Ammon's horn (tissue), 1 donor: Measurements from ENCODE around the gene ANGEL2.
A peak's percentile ranks its signal among the peaks of the same experiment; 100 is the strongest.
"Not testable (repeated sequence)": the region's sequence is repeated elsewhere in the genome, so short reads cannot be mapped to it uniquely, and the experiment has no call there.

Experiments used
- DNase-seq: peaks from one replicate; pipeline ENCODE4 v3.0.0-alpha.2; 2016; ENCODE audit warnings: low spot score

Gene ANGEL2, protein sequence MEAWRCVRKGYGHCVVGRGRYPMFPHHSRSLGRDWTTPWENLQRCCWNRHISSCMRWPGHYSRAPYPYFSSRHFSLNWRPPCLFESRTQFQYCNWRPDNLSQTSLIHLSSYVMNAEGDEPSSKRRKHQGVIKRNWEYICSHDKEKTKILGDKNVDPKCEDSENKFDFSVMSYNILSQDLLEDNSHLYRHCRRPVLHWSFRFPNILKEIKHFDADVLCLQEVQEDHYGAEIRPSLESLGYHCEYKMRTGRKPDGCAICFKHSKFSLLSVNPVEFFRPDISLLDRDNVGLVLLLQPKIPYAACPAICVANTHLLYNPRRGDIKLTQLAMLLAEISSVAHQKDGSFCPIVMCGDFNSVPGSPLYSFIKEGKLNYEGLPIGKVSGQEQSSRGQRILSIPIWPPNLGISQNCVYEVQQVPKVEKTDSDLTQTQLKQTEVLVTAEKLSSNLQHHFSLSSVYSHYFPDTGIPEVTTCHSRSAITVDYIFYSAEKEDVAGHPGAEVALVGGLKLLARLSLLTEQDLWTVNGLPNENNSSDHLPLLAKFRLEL

DNA sequence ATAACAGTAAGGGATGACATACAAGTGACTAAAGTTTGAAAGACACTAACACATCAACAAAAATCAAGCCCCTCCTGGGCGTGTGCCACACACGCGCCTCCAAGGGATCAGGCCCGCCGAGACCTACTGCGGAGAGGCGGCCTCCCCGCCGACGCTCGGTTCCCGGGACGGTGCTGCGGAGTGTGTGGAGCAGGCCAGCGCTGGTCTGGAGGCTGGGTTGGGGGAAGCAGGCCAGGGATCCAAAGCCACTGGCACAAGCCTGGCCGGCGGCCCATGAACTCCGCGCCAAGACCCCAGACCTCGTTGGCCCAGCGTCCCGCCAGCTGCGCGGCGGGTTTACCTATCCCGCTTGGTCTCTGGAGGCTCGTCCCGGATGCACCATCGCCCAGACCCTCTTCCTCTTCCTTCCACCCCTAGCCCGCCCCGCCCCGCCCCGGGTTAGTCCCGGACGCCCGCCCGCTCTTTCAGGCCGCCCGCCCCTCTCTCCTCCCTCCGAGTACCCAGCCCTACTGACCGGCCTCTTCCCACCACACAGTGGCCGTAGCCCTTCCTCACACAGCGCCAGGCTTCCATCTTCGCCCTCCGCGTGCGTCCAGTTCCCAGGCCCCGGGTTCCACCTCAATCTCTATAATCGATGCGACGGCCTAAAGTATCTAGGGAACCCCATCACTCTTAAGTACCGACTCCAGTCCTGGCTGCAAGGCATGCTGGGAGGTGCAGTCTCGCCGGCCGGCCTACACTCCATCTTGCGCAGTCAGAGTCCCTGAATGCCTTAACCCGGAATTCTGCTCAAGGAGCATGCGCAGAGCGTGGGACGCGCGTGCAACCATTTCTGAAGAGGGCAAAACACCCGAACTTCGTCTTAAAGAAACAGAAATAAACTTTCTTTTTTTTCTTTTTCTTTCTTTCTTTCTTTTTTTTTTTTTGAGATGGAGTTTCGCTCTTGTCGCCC, at the start of gene ANGEL2:
Gene ANGEL2 (minus strand): TSS at position 769 of the 952 bp plus-strand sequence. CDS start 196 bp downstream, at position 573.
- DNase-seq, result peak; percentile 99

DNA sequence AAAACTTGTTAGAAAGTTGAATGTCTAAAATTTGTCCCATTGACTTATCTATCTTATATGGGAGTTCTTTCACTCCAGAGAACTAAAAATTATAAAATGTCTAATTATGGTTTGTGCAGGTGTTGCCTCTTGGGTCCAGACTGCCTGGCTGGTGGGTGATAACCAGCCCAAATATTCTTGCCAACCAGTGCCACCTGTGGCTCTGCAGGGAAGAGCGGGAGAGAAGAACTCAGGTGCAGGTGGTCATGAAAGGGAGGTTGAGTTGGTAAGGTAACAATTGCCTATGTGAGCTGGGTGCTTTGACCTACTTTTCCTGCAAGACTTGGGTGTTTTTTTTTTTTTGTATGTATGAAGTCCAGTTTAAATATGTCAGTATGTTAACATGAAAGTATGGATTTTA, 45.6 kb upstream of the ANGEL2 start:
- DNase-seq, result no peak

DNA sequence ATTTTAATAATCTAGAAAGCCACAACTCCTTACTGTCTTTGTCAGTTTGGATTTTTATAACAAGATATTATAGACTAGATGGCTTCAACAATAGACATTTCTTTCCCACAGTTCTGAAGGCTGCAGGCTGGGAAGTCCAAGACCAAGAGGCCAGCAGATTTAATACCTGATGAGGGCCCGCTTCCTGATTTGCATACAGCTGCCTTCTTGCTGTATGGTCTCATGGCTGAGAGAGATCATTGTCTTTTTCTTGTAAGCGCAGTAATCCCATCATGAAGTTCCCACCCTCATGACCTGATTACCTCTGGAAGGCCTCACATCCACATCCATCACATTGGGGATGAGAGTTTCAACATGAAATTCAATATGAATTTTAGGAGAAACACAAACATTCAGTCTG, 45.2 kb upstream of the ANGEL2 start:
- no peak for DNase-seq

DNA sequence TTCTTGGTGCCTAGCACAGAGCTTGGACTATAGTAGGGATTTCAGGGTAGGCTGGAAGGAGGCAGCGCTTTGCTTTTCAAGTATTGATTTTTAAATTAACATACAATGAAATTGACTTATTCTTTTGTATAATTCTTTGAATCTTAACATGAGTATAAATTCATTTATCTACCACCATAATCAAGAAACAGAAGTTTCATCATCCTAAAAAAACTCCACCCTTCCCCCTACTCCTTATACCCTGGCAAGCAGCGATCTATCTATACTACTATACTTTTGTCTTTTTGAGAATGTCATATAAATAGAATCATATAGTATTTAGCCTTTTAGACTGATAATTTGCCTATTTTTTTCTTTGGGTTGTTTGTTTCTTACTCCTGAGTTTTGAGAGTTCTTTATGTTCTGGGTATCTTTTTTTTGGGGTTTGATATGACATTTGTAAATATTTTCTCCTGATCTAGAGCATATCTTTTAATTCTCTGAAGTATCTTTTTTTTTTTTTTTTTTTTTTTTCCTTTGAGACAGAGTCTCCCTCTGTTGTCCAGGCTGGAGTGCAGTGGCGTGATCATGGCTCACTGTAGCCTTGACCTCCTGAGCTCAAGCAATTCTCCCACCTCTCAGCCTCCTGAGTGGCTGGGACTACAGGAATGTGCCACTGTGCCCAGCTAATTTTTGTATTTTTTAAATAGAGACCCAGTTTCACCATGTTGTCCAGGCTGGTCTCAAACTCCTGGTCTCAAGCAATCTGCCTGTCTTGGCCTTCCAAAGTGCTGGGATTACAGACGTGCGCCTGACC, 41.8 kb upstream of the ANGEL2 start:
- no peak for DNase-seq

DNA sequence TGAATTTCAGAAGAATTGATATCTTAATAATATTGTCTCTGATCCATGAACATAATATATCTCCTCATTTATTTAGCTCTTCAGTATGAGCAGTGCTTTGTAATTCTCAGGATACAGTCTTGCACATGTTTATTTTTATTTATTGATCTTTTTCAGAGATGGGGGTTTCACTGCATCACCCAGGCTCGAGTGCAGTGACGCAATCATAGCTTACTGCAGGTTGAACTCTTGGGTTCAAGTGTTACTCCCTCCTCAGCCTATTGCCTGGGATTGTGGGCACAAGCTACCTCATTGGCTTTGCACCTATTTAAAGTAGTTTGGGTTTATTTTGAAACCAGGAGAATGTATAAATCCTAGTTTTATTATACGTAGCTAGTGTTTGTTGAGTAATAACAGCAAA, 40.1 kb upstream of the ANGEL2 start:
- DNase-seq, result no peak

DNA sequence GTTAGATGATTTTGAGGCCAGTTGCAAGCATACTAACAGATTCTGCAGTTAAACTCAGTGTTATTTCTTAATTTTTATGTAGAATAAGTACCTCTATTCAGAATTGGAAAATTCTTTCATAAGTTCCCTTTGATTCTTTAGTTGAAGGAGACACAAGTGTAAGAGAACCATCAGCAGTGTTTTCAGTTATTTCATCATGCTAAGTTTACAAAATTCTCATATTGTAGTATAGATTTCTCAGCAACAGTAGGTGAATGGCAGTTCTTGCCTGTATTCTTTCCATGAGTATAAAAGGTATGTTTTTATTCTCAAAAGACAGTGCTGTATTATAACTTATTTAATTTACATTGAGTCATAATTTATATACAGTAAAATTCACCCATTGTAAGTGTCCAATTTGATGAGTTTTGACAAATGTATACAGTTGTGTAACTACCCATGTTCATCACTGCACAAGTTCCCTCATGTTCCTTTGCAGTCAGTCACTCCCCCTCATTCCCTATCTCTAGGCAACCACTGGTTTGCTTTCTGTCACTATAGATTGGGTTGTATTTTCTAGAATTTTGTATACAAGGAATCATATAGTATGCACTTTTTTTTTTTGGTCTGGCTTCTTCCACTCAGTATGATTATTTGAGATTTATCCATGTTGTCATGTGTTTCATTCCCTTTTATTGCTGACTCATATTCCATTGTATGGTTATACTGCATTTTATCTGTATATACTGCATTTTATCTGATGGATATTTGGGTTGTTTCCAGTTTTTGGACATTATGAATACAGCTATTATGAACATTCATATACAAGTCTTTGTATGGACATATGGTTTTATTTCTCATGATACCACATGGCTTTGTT, 39.3 kb upstream of the ANGEL2 start:
- DNase-seq, result peak; percentile 10

DNA sequence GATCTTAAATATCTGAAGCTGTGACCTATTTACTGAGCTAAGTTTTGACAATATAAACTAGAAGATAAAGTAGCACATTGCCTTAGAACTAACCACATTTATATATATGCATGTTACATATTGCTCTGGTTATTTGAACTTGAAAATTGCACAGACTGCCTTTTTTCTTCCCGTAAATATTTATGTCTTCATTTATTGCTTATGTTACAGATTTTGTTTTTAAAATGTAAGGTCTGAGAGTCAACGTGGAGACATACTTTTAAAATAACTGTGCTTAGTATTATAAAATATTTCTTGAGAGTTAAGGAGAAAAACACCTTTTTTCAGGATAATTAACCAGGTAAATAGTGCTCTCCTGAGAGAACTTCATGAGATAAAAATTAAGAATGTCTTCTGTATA, 38.5 kb upstream of the ANGEL2 start:
- no peak for DNase-seq

DNA sequence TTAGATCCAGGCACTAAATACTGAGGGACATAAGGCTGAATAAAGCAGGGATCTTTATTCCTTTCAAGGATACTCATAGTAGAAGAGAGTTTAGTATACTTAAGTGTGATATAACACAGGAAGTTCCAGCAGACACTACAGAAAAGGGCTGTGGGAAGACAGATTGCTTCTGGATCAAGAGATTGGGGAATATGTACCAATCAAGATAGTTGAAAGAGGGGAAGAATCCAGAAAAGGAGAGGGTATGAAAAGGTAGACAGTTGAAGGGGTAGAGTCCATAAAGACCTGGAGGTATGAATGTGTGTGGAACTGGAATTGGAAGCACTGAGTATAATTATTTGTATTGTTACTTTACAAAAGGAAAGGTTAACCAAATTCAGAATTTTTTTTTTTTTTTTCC, 37.8 kb upstream of the ANGEL2 start:
- DNase-seq, result no peak

DNA sequence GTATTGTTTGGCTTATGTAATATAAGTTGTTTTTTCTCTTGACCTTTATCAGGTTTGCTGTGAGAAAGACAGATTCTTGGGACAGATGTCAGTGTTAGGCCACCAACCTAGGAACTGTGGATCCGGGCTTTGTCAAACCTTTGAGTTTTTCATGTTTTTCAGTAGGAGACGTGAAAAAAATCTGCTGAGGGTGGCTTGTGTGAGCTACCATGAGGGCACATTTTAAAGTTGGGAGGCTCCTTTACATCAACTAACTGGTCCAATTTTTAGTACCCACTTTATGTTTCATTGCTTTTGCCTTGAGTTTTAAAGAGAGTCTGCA, 36.2 kb upstream of the ANGEL2 start:
- no peak for DNase-seq

DNA sequence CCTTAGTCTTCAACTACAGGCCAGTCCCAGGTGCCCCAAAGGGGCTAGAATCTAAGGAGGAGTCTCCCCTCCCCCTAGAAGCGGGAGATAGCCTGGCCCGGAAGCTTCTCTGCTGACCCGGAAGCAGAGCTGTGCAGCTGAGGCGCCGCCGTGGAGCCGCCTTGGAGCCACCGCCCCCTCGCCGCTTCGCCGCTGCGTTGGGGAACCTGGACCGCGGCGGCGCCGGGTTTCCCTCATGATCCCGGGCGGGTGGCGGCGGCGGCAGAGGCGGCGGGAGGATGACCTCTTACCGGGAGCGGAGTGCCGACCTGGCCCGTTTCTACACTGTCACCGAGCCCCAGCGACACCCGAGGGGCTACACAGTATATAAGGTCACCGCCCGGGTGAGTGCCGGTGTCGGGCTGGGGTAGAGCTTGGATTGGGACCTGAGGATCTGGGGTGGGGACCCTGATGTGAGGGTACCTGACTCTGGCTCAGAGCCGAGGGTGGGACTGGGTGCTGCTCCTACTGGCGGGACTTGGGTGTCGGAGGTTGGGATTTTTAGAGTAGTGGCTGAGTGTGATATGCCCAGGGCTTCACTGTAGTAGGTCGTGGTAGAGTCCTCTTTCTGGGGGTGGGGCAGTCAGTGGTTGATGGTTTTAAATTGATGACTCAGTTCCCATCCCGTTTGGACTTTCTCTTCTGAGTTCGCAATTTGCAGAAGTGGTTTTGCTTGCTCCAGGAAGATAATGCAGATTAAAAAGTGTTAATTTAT, 35.6 kb upstream of the ANGEL2 start, which contains the start of gene RPS6KC1:
Gene RPS6KC1 (plus strand): TSS at position 115 of the 754 bp plus-strand sequence. CDS start 164 bp downstream, at position 279.
- DNase-seq, result peak; percentile 87

DNA sequence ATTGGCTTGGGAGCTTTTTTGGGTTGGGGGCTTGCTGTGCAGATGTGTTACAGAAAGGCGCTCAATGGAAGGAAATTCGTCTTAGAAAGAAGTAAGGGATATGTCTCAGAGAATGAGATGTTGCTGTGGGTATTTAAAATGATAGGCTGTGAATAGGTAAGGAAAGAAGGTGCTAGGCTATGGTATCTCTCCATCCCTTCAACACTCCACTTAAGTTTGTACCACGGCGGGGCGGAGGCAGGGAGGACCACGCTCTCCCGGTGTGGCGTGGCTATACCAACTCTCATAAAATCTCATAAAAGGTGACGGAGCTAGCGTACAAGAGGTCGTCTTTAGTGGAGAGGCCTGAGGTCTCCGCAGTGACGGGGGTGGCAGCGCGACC, 35.1 kb upstream of the ANGEL2 start:
- no peak for DNase-seq

DNA sequence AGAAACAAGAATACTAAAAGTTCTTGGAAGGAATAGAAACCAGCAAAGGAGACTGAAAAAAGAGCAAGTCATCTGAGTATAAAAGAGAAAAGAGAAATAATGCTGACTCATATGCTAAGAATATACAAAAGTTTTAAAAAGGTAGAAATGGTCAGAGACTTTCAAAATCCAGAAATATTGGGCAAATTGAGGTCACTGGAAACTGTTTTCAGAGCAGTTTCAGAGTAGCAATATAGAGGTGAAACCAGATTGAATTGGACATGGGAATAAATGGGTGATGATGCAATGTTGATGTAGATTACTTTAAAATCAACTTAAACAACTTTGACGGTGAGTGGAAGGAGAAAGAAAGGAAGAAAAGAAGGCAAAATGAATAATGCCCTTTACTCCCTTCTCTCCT, 33.6 kb upstream of the ANGEL2 start:
- DNase-seq, result no peak

DNA sequence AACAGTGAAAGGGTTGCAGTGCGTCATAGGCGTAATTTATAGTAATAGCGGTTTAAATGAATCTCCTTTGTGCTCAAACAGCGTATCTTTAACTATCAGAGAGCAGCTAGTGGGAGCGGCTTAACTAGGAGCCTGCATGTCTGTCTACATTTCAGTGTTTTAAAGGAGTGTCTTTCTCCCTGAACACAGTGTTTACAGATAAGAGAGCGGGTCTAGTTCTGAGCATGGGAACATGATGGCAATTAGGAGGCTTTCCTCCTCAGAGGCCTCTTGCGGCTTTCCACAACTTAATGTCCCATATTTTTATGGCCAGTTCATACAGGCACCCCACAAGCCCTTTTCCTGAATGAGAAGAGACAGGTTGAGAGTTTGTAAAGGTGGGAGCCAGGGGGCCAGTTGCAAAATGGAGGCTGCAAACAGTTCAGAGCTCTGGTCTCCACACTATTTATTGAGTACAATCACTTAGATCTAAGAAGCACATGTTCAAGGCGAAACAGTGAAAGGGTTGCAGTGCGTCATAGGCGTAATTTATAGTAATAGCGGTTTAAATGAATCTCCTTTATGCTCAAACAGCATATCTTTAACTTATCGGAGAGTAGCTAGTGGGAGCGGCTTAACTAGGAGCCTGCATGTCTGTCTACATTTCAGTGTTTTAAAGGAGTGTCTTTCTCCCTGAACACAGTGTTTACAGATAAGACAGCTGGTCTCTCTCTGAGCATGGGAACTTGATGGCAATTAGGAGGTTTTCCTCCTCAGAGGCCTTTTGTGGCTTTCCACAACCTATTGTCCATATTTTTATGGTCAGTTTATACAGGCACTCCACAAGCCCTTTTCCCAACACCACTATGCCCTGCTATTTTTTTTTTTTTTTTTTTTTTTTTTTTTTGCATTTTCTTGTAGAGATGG, 29.9 kb upstream of the ANGEL2 start:
- not testable (repeated sequence) for DNase-seq

DNA sequence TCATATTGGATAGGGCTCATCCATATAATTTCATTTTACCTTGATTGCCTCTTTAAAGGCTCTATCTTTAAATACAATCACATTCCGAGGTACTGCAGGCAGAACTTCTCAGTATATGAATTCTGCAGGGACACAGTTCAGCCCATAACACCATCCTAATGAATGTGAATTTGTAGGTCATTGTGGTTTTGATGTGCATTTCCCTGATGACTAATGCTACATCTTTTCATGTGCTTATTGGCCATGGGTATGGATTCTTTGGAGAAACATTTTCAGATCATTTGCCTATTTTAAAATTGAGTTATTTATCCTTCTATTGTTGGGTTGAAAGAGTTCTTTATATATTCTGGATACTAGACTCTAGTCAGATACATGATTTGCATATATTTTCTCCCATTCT, 25.8 kb upstream of the ANGEL2 start:
- no peak for DNase-seq

DNA sequence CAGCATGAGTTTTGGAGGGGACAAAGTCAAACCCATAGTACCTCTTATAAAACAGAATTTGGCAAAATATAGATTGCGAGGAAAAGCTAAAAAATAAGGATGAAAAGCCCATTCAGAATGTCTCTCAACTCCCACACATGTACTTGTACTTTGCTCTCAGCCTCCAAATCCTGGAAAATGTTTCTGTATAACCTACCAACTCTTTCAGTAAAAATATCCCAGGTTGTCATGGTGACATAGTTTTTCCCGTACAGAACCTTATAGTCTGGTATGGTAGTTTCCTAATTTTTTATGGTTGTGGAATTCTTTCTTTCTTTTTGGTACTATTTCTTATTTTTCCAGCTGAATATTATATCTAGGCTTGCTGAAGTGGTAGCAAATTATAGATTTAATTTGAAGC, 19.9 kb upstream of the ANGEL2 start:
- DNase-seq, result peak; percentile 56

DNA sequence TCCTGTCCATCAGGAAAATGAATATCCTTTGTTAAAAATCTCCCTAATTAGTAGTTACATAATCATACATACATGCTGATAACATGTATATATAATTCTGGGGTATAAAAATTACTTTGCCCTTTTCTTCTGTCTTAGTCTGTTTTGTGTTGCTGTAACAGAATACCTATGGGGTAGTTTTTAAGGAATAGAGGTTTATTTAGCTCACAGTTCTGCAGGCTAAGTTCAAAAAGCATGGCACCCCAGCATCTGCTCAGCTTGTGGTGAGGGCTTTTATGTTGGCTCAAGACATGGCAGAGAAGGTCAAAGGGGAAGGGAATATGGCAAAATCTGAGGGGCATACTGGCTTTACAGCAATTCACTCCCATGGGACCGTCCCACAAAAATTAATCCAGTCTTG, 19.0 kb upstream of the ANGEL2 start:
- DNase-seq, result no peak

DNA sequence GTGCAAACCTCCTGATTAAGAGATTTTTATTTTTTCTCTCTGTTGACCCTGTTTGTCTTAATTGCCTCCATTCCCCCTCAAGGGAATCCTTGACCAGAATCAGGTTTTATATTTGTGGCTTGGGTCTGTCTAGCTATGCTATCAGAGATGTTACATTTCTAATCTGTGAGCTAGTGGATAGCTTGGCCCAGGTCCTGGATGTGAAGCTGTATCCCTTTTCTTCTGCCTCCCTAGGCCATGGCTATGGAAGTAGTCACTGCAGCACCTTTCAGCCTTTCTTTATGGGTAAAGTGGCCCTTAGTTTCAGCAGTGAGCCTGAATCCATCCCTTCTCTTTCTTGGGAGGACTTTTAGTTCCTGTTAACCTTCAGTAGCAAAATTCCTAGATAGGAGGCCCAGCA, 17.0 kb upstream of the ANGEL2 start:
- DNase-seq, result no peak

DNA sequence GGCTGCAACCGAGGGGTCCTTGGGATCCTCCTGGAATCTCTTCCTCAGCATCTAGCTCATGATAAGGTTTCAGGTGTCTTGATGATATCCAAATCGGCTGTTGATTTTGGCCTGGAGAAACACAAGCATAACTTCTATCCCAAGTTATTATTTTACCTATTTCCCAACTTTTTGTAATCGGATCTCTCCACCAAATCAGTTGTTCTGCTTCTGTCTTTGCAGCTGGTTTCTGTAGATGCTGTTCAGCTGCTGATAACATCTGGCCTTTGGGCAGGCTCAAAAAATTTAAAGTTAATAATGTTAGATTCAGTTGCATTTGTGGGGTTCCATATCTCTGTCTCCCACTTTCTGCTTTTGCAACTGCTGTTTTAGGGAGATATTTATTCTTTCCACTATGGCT, 11.4 kb upstream of the ANGEL2 start:
- DNase-seq, result not testable (repeated sequence)

DNA sequence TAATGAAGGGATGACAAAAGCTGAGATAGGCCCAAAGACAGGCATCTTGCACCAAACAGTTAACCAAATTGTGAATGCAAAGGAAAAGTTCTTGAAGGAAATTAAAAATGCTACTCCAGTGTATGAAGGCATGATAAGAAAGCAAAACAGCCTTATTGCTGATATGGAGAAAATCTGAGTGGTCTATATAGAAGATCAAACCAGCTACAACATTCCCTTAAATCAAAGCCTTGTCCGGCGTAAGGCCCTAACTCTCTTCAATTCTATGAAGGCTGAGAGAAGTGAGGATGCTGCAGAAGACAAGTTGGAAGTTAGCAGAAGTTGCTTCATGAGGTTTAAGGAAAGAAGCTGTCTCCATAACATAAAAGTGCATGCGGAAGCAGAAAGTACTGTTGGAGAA, 4.3 kb upstream of the ANGEL2 start:
- no peak for DNase-seq
